Embryonic facial prominence (tissue), 1 donor: ENCODE data around the gene GTSF1L.
"Not testable (repeated sequence)": the region's sequence is repeated elsewhere in the genome, so short reads cannot be mapped to it uniquely, and the experiment has no call there.

Source experiments
- DNase-seq: peaks from one replicate; pipeline ENCODE4 v3.0.0-alpha.2; 2016; ENCODE audit errors: extremely low spot score

The GTSF1L gene

GRCh38 chr20:43726811-43727338, at the start of gene GTSF1L:
GTSF1L (minus strand) TSS chr20:43727002; CDS start chr20:43726694, 308 bp downstream.
- no peak for DNase-seq

- DNase-seq: no peak
These were observed 48.0 kb upstream of the GTSF1L start for GRCh38 chr20:43774754-43775153.

GRCh38 chr20:43771503-43772190, 44.8 kb upstream of the GTSF1L start:
- DNase-seq: no peak

GRCh38 chr20:43770342-43770741, 43.5 kb upstream of the GTSF1L start:
- no peak for DNase-seq

- DNase-seq: no peak
These were observed 41.1 kb upstream of the GTSF1L start for GRCh38 chr20:43767686-43768474.

GRCh38 chr20:43766917-43767316, 40.1 kb upstream of the GTSF1L start:
- no peak for DNase-seq

- DNase-seq: no peak
These were observed 39.6 kb upstream of the GTSF1L start for GRCh38 chr20:43766385-43766784.

GRCh38 chr20:43765916-43766315, 39.1 kb upstream of the GTSF1L start:
- no peak for DNase-seq

GRCh38 chr20:43762911-43763310, 36.1 kb upstream of the GTSF1L start:
- DNase-seq: no peak

GRCh38 chr20:43761386-43762340, 34.9 kb upstream of the GTSF1L start:
- no peak for DNase-seq

- not testable (repeated sequence) for DNase-seq
These were observed 31.1 kb upstream of the GTSF1L start for GRCh38 chr20:43757888-43758287.

- DNase-seq: no peak
These were observed 29.0 kb upstream of the GTSF1L start for GRCh38 chr20:43755851-43756250.

GRCh38 chr20:43755390-43755789, 28.6 kb upstream of the GTSF1L start:
- DNase-seq: no peak

GRCh38 chr20:43752561-43753301, 25.9 kb upstream of the GTSF1L start:
- DNase-seq: no peak

- DNase-seq: no peak
These were observed 25.2 kb upstream of the GTSF1L start for GRCh38 chr20:43752051-43752360.

GRCh38 chr20:43751167-43752050, 24.6 kb upstream of the GTSF1L start:
- DNase-seq: no peak

GRCh38 chr20:43750774-43751166, 24.0 kb upstream of the GTSF1L start:
- DNase-seq: no peak

GRCh38 chr20:43749734-43750294, 23.0 kb upstream of the GTSF1L start:
- no peak for DNase-seq

GRCh38 chr20:43748274-43748673, 21.5 kb upstream of the GTSF1L start:
- no peak for DNase-seq
